A204.1 (cell line): ENCODE measurements around the gene MS4A15.
"Not testable (repeated sequence)": the region's sequence is repeated elsewhere in the genome, so short reads cannot be mapped to it uniquely, and the experiment has no call there.

Source experiments
- FAIRE-seq: peaks from 2 replicates; lab custom pipeline; 2012; peaks lifted over from hg19 to GRCh38; lab: Jason Lieb, UNC

MS4A15 gene

GRCh38 chr11:60757231-60757800 is 649 bp downstream of the MS4A15 start:
- FAIRE-seq: no peak

DNA sequence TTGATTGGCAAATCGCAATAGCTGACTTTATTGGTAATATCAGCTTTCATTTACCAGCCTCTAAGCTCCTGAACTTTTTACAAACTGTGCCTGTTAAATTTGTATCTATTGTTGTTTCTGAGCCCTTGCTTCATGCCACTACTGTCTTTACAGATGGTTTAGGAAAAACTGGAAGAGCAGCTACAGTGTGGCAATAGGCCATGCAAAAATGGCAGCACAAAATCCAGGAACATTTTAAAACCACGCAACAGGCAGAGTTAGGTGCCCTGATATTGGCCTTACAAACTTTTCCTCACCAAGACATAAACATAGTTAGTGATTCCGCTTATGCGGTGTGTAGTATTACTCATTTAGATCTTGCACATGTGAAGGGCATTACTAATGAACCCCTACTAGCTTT is 2.0 kb downstream of the MS4A15 start:
- not testable (repeated sequence) for FAIRE-seq

- not testable (repeated sequence) for FAIRE-seq
These were observed 3.0 kb downstream of the MS4A15 start for GRCh38 chr11:60759438-60760225.

DNA sequence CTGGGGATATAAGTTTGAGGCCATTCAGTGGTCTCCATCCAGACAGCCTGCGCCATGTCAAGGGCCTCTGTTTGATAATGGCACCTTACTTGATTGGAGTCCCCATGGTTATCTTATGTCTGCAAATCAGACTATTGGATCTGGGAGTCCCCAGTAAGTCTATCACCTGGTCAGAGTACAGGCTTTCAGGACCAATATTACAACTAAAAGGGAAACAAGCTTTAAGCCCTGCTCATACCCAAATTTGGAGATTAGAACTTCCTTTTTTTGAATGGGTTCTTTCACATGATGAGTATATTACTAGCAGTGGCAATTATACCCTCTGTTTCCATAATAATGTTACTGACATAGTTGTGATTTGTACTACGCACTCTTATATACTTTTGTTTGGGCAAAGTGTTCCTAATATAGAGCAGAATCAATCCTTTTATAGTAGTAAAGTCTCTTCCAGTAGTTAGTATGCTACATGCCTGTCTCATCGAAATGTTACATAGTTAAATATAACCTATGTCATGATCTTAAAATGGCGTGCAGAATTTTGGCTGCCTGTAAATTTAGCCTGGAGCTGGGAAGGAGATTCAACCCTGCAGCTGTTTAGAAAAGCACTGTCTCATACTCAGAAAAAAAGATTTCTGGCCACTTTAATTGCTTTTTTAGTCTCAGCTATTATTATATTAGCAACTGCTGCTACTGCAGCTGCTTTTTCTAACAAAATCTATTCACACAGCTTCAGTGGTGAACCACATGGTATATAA is 4.9 kb downstream of the MS4A15 start:
- FAIRE-seq: no peak

- FAIRE-seq: no peak
These were observed 6.4 kb downstream of the MS4A15 start for GRCh38 chr11:60762851-60763691.

DNA sequence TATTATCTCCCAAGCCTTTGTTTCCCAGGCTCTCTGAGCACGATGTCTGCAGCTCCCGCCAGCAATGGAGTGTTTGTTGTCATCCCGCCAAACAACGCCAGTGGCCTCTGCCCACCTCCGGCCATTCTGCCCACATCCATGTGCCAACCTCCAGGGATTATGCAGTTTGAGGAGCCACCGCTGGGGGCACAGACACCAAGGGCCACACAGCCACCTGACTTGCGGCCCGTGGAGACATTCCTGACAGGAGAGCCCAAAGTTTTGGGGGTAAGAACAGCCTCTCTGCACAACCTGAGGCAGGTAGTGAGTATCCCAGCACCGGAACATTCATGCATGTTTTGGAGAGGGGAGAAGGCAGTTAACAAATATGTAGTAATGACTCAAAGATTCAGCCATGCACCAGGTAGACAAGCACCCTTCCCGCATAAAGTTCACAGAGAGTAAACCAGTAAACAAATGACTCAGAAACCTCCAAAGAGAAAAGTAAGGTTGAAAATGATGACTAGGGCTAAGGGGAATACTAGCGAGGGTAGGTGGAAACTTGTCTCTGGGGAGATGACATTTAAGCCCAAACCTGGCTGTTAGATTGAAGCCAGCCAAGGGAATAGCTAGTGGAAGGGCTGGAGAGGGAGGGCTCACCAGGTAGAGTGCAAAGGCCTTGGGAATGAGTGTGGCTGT is 7.2 kb downstream of the MS4A15 start:
- FAIRE-seq: no peak

DNA sequence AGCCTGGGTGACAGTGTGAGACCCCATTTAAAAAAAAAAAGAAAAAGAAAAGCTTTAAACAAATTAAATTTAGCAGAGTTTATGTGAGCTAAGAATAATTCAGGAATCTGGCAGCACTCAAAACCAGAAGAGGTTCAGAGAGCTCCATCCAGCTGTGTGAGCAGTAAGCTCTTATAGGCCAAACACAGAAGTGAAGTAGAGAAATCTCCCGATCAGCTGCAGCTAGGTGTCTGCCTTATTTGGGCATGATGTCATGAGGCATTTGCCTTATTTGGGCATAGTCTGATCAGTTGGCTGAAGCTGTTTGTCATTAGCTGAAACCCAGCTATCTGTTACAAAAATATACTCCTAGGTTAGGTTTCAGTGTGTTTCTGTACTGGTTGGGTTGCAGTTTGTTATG is 8.2 kb downstream of the MS4A15 start:
- no peak for FAIRE-seq

DNA sequence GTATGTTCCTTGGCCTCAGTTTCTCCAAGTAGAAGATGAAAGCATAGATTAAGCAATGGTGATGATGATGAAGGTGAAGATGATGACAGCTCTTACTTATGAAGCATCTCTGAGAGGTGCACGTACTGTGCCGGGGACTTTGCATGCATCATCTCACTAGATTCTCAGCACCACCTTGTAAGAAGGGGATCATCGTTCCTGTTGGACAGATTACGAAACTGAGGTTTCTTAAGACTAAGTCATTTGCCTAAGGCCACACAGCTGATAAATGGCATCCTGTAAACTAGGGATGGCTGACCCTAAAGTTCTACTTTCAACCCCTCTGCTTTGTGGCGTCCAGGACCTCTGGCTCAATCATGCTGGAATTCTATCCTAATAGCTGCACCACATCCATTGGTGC is 8.7 kb downstream of the MS4A15 start:
- no peak for FAIRE-seq

- no peak for FAIRE-seq
These were observed 9.9 kb downstream of the MS4A15 start for GRCh38 chr11:60766547-60766946.

DNA sequence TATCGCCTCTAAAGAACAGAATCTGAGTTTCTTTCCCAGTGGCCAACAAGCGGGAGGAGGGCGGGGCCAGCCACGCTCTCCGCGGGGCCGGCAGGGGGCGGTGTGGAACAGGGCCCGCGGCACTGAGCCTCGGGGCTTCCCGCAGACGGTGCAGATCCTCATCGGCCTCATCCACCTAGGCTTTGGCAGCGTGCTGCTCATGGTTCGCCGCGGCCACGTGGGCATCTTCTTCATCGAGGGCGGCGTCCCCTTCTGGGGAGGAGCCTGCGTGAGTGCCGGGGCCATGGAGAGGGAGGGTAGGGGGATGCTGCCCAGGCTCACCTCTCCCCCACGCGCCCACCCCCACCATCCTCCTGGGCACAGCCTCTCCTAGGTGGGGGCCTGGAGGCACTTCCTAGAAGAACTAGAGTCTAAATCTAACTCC is 10.7 kb downstream of the MS4A15 start:
- FAIRE-seq: no peak

- no peak for FAIRE-seq
These were observed 11.5 kb downstream of the MS4A15 start for GRCh38 chr11:60768202-60768601.

GRCh38 chr11:60769273-60769672 is 12.6 kb downstream of the MS4A15 start:
- FAIRE-seq: no peak

DNA sequence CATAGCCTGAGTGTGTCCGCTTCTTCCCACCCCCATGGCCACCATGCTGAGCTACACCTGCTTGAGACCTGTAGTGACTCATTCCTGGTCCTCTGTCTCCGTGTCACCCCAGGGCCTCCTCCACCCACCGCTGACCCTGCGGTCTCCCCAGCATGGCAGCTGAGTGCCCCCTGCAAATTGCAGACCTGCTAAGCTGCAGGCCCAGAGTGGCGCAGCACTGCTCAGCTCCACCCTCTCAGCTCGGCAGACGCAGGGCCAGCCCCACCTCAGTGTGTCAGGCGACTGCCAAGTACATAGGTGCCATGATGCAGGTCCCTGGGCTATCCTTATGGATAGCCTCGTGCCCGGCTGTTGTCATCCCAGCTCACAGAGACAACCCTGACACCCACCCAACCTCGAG is 13.1 kb downstream of the MS4A15 start:
- no peak for FAIRE-seq

- no peak for FAIRE-seq
These were observed 14.5 kb downstream of the MS4A15 start for GRCh38 chr11:60771146-60771545.

- FAIRE-seq: no peak
These were observed 15.3 kb downstream of the MS4A15 start for GRCh38 chr11:60771879-60772525.

DNA sequence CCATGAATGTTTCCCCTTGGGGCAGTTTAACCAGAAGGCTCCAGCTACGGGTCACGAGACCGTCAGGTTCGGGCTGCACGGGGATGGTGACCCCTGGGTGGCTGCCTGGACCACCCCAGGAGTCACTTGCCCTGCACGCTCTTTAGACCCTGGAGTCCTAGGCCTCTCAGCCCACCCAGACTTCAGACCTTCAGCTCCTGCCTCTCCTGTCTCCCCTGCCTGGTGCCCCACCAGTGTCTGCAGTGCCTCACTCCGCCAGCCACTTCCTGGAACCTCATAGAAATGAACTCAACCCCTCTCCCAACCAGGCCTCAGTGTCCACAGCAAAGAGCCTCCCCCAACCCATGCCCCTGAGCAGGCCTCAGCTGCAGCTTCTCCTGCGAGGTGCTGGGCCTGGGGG is 16.0 kb downstream of the MS4A15 start:
- no peak for FAIRE-seq

GRCh38 chr11:60774726-60775125 is 18.1 kb downstream of the MS4A15 start:
- no peak for FAIRE-seq

DNA sequence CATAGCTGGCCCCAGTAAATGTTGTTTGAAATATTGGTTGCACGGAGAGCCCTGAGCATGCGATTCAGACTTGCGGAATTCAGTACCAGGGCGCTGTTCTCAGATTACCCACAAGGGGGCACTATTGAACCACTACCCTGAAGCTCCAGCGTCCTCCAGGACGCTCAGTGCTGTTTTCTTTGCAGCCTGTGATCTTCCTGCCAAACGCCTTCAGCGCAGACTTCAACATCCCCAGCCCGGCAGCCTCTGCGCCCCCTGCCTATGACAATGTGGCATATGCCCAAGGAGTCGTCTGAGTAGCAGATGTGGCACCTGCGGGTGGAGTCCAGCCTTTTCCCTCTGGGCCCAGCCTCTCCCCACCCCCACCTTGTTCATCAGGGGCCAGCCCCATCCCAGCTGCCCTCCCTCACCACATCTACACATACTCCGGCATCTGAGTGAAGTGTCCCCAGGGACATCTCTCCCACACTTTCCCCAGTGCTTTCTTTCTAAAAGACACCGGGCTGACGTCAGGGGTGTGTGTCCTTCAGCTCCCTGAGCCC is 18.8 kb downstream of the MS4A15 start:
- FAIRE-seq: peak; percentile 74

- no peak for FAIRE-seq
These were observed 19.5 kb downstream of the MS4A15 start for GRCh38 chr11:60776167-60776566.

- FAIRE-seq: no peak
These were observed 20.4 kb downstream of the MS4A15 start for GRCh38 chr11:60777106-60777505.

GRCh38 chr11:60777572-60777971 is 20.9 kb downstream of the MS4A15 start:
- FAIRE-seq: no peak
